Measurements from ENCODE around the gene CNTNAP2. TPM values are rescaled to one million over a fixed set of nuclear protein-coding genes. Genes with fewer than 3 reads are reported as not detected.

CNTNAP2 gene
- total RNA-seq, 1 donor from 2014 or later: 4.2 TPM

GRCh38 chr7:146115851-146116520 is 615 bp upstream of the CNTNAP2 start:
- TF ChIP-seq CTCF (IDR thresholded peaks at IDR 0.05; ENCODE audit: unreplicated experiment): no peak
- Mint-ChIP-seq H3K9me3 (no peaks in the 10 kb centered on the region), H3K4me1 (peaks cover 8% of the 10 kb centered on the region), H3K27me3 (ENCODE audit: low read depth) (peaks cover 57% of the 10 kb centered on the region), H3K36me3 (no peaks in the 10 kb centered on the region), H3K27ac (peak overlapping the region; percentile 50), H3K4me3 (peak overlapping the region; percentile 86)
- DNase-seq (ENCODE audit: low spot score in 2 of 2, unreplicated experiment in 2 of 2): peak; percentile 79 to 93

GRCh38 chr7:146117576-146117975 is 975 bp downstream of the CNTNAP2 start:
- TF ChIP-seq CTCF (IDR thresholded peaks at IDR 0.05; ENCODE audit: unreplicated experiment): no peak
- H3K9me3 Mint-ChIP-seq: no peaks in the 10 kb centered on the region
- H3K4me1 Mint-ChIP-seq: peaks cover 8% of the 10 kb centered on the region
- H3K27me3 Mint-ChIP-seq (ENCODE audit: low read depth): peaks cover 62% of the 10 kb centered on the region
- H3K36me3 Mint-ChIP-seq: no peaks in the 10 kb centered on the region
- H3K4me3 Mint-ChIP-seq: peak overlapping the region; percentile 24
- DNase-seq (ENCODE audit: low spot score in 2 of 2, unreplicated experiment in 2 of 2): no peak
- no peak overlapping the region for H3K27ac Mint-ChIP-seq

- no peak for DNase-seq (ENCODE audit: low spot score in 2 of 2, unreplicated experiment in 2 of 2)
- Mint-ChIP-seq H3K9me3 (no peaks in the 10 kb centered on the region), H3K4me1 (peaks cover 8% of the 10 kb centered on the region), H3K36me3 (no peaks in the 10 kb centered on the region), H3K4me3 (no peak overlapping the region), H3K27ac (no peak overlapping the region), H3K27me3 (ENCODE audit: low read depth) (peaks cover 63% of the 10 kb centered on the region)
- no peak for TF ChIP-seq CTCF (IDR thresholded peaks at IDR 0.05; ENCODE audit: unreplicated experiment)
These were observed 2.4 kb downstream of the CNTNAP2 start for GRCh38 chr7:146119002-146119401.

DNA sequence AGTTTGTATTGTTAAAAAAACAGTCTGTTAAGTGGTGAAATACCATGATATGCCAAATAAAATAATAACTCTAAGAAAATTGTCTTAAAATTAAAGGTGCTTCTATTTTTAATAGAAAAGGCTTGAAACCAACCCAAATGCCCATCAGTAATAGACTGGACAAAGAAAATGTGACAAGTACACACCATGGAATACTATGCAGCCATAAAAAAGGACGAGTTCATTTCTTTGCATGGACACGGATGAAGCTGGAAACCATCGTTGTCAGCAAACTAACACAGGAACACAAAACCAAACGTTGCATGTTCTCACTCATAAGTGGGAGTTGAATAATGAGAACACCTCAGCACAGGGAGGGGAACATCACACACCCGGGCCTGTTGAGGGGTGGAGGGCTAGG is 7.1 kb downstream of the CNTNAP2 start:
- no peak overlapping the region for H3K27ac Mint-ChIP-seq
- TF ChIP-seq CTCF (IDR thresholded peaks at IDR 0.05; ENCODE audit: unreplicated experiment): no peak
- H3K27me3 Mint-ChIP-seq (ENCODE audit: low read depth): peaks cover 35% of the 10 kb centered on the region
- no peak overlapping the region for H3K4me3 Mint-ChIP-seq
- no peaks in the 10 kb centered on the region for H3K9me3 Mint-ChIP-seq
- no peak for DNase-seq (ENCODE audit: low spot score in 2 of 2, unreplicated experiment in 2 of 2)
- H3K4me1 Mint-ChIP-seq: no peaks in the 10 kb centered on the region
- H3K36me3 Mint-ChIP-seq: no peaks in the 10 kb centered on the region

GRCh38 chr7:146126767-146127509 is 10.3 kb downstream of the CNTNAP2 start:
- Mint-ChIP-seq H3K27me3 (ENCODE audit: low read depth) (peaks cover 23% of the 10 kb centered on the region), H3K4me1 (no peaks in the 10 kb centered on the region), H3K27ac (no peak overlapping the region), H3K36me3 (no peaks in the 10 kb centered on the region), H3K9me3 (peaks cover 1% of the 10 kb centered on the region), H3K4me3 (no peak overlapping the region)
- TF ChIP-seq CTCF (IDR thresholded peaks at IDR 0.05; ENCODE audit: unreplicated experiment): no peak
- no peak for DNase-seq (ENCODE audit: low spot score in 2 of 2, unreplicated experiment in 2 of 2)
